ENCODE data around the gene CD151. TPM values are rescaled to one million over a fixed set of nuclear protein-coding genes. Genes with fewer than 3 reads are reported as not detected.

CD151 gene
- polyA plus RNA-seq, 4 donors: 187 to 359 (median 284) TPM

GRCh38 chr11:862696-863022 is 29.9 kb downstream of the CD151 start:
- FAIRE-seq (no peak), DNase-seq (no peak)
- H3K9me3 ChIP-seq (ENCODE audit: control insufficient read depth in 2 of 2, insufficient read depth in 1 of 2, low read depth in 1 of 2, low read length in 1 of 2): no peaks in the 10 kb centered on the region
- WGBS, 3 donors: 35 to 64% (median 62%) methylated on average over 12 of the region's 12 CpGs
- peak overlapping the region in 1 of 3 donors; percentile 18 for H3K4me3 ChIP-seq (ENCODE audit: low read depth in 1 of 3, low read length in 3 of 3)
- peaks cover 0 to 42% (median 0%) of the 10 kb centered on the region in 3 donors for H3K36me3 ChIP-seq (ENCODE audit: control insufficient read depth in 3 of 3, insufficient read depth in 2 of 3, low read depth in 1 of 3, low read length in 3 of 3)
- peaks cover 0 to 39% (median 0%) of the 10 kb centered on the region in 3 donors for H3K4me1 ChIP-seq (ENCODE audit: control insufficient read depth in 3 of 3, insufficient read depth in 2 of 3, low read depth in 1 of 3, low read length in 2 of 3)
- H3K27me3 ChIP-seq (ENCODE audit: control insufficient read depth in 3 of 3, insufficient read depth in 3 of 3, low read length in 3 of 3): peaks cover 0 to 14% (median 0%) of the 10 kb centered on the region in 3 donors
- peak overlapping the region in 1 of 3 donors; percentile 41 for H3K27ac ChIP-seq (ENCODE audit: low read depth in 1 of 3, low read length in 2 of 3)

- peak in 1 of 2 donors; percentile 75 for DNase-seq
- Histone ChIP-seq H3K4me1 (ENCODE audit: control insufficient read depth in 3 of 3, insufficient read depth in 2 of 3, low read depth in 1 of 3, low read length in 2 of 3) (peaks cover 0 to 39% (median 0%) of the 10 kb centered on the region in 3 donors), H3K27ac (ENCODE audit: low read depth in 1 of 3, low read length in 2 of 3) (peak overlapping the region in 1 of 3 donors; percentile 41), H3K9me3 (ENCODE audit: control insufficient read depth in 2 of 2, insufficient read depth in 1 of 2, low read depth in 1 of 2, low read length in 1 of 2) (no peaks in the 10 kb centered on the region), H3K27me3 (ENCODE audit: control insufficient read depth in 3 of 3, insufficient read depth in 3 of 3, low read length in 3 of 3) (peaks cover 0 to 14% (median 0%) of the 10 kb centered on the region in 3 donors), H3K36me3 (ENCODE audit: control insufficient read depth in 3 of 3, insufficient read depth in 2 of 3, low read depth in 1 of 3, low read length in 3 of 3) (peaks cover 0 to 48% (median 0%) of the 10 kb centered on the region in 3 donors), H3K4me3 (ENCODE audit: low read depth in 1 of 3, low read length in 3 of 3) (peak overlapping the region in 1 of 3 donors; percentile 18)
- WGBS, 3 donors: 29 to 67% (median 37%) methylated on average over 23 to 24 of the region's 24 CpGs
- FAIRE-seq: no peak
Measured at GRCh38 chr11:863023-863909, 30.5 kb downstream of the CD151 start.

GRCh38 chr11:863910-864827 is 31.4 kb downstream of the CD151 start:
- peaks cover 0 to 14% (median 0%) of the 10 kb centered on the region in 3 donors for H3K27me3 ChIP-seq (ENCODE audit: control insufficient read depth in 3 of 3, insufficient read depth in 3 of 3, low read length in 3 of 3)
- H3K4me3 ChIP-seq (ENCODE audit: low read depth in 1 of 3, low read length in 3 of 3): no peak overlapping the region
- WGBS, 3 donors: 27 to 79% (median 50%) methylated on average over 31 of the region's 31 CpGs
- no peaks in the 10 kb centered on the region for H3K9me3 ChIP-seq (ENCODE audit: control insufficient read depth in 2 of 2, insufficient read depth in 1 of 2, low read depth in 1 of 2, low read length in 1 of 2)
- peak overlapping the region in 1 of 3 donors; percentile 41 for H3K27ac ChIP-seq (ENCODE audit: low read depth in 1 of 3, low read length in 2 of 3)
- FAIRE-seq (no peak), DNase-seq (no peak)
- peaks cover 0 to 57% (median 0%) of the 10 kb centered on the region in 3 donors for H3K36me3 ChIP-seq (ENCODE audit: control insufficient read depth in 3 of 3, insufficient read depth in 2 of 3, low read depth in 1 of 3, low read length in 3 of 3)
- H3K4me1 ChIP-seq (ENCODE audit: control insufficient read depth in 3 of 3, insufficient read depth in 2 of 3, low read depth in 1 of 3, low read length in 2 of 3): peaks cover 0 to 39% (median 0%) of the 10 kb centered on the region in 3 donors

GRCh38 chr11:864898-865297 is 32.1 kb downstream of the CD151 start:
- Histone ChIP-seq H3K4me1 (ENCODE audit: control insufficient read depth in 3 of 3, insufficient read depth in 2 of 3, low read depth in 1 of 3, low read length in 2 of 3) (peaks cover 0 to 33% (median 0%) of the 10 kb centered on the region in 3 donors), H3K4me3 (ENCODE audit: low read depth in 1 of 3, low read length in 3 of 3) (no peak overlapping the region), H3K27ac (ENCODE audit: low read depth in 1 of 3, low read length in 2 of 3) (no peak overlapping the region), H3K9me3 (ENCODE audit: control insufficient read depth in 2 of 2, insufficient read depth in 1 of 2, low read depth in 1 of 2, low read length in 1 of 2) (no peaks in the 10 kb centered on the region), H3K27me3 (ENCODE audit: control insufficient read depth in 3 of 3, insufficient read depth in 3 of 3, low read length in 3 of 3) (peaks cover 0 to 12% (median 0%) of the 10 kb centered on the region in 3 donors), H3K36me3 (ENCODE audit: control insufficient read depth in 3 of 3, insufficient read depth in 2 of 3, low read depth in 1 of 3, low read length in 3 of 3) (peaks cover 0 to 64% (median 0%) of the 10 kb centered on the region in 3 donors)
- FAIRE-seq (no peak), DNase-seq (no peak)
- 44 to 82% (median 61%) methylated on average over 9 to 11 of the region's 11 CpGs for WGBS, 3 donors

GRCh38 chr11:865462-866430 is 33.0 kb downstream of the CD151 start:
- Histone ChIP-seq H3K4me3 (ENCODE audit: low read depth in 1 of 3, low read length in 3 of 3) (no peak overlapping the region), H3K4me1 (ENCODE audit: control insufficient read depth in 3 of 3, insufficient read depth in 2 of 3, low read depth in 1 of 3, low read length in 2 of 3) (peaks cover 0 to 26% (median 0%) of the 10 kb centered on the region in 3 donors), H3K9me3 (ENCODE audit: control insufficient read depth in 2 of 2, insufficient read depth in 1 of 2, low read depth in 1 of 2, low read length in 1 of 2) (no peaks in the 10 kb centered on the region), H3K27me3 (ENCODE audit: control insufficient read depth in 3 of 3, insufficient read depth in 3 of 3, low read length in 3 of 3) (peaks cover 0 to 10% (median 0%) of the 10 kb centered on the region in 3 donors), H3K36me3 (ENCODE audit: control insufficient read depth in 3 of 3, insufficient read depth in 2 of 3, low read depth in 1 of 3, low read length in 3 of 3) (peaks cover 0 to 65% (median 0%) of the 10 kb centered on the region in 3 donors), H3K27ac (ENCODE audit: low read depth in 1 of 3, low read length in 2 of 3) (no peak overlapping the region)
- WGBS, 3 donors: 34 to 74% (median 49%) methylated on average over 37 to 41 of the region's 41 CpGs
- DNase-seq (no peak), FAIRE-seq (no peak)

- Histone ChIP-seq H3K27ac (ENCODE audit: low read depth in 1 of 3, low read length in 2 of 3) (no peak overlapping the region), H3K4me1 (ENCODE audit: control insufficient read depth in 3 of 3, insufficient read depth in 2 of 3, low read depth in 1 of 3, low read length in 2 of 3) (peaks cover 0 to 26% (median 0%) of the 10 kb centered on the region in 3 donors), H3K4me3 (ENCODE audit: low read depth in 1 of 3, low read length in 3 of 3) (no peak overlapping the region), H3K27me3 (ENCODE audit: control insufficient read depth in 3 of 3, insufficient read depth in 3 of 3, low read length in 3 of 3) (peaks cover 0 to 5% (median 0%) of the 10 kb centered on the region in 3 donors), H3K36me3 (ENCODE audit: control insufficient read depth in 3 of 3, insufficient read depth in 2 of 3, low read depth in 1 of 3, low read length in 3 of 3) (peaks cover 0 to 66% (median 0%) of the 10 kb centered on the region in 3 donors), H3K9me3 (ENCODE audit: control insufficient read depth in 2 of 2, insufficient read depth in 1 of 2, low read depth in 1 of 2, low read length in 1 of 2) (no peaks in the 10 kb centered on the region)
- FAIRE-seq (no peak), DNase-seq (no peak)
- 75 to 85% (median 84%) methylated on average over 5 to 14 of the region's 14 CpGs for WGBS, 3 donors
Measured at GRCh38 chr11:866481-866880, 33.7 kb downstream of the CD151 start.

- no peak for DNase-seq
- 82 to 89% (median 84%) methylated on average over 8 of the region's 8 CpGs for WGBS, 3 donors
- Histone ChIP-seq H3K36me3 (ENCODE audit: control insufficient read depth in 3 of 3, insufficient read depth in 2 of 3, low read depth in 1 of 3, low read length in 3 of 3) (peaks cover 0 to 70% (median 0%) of the 10 kb centered on the region in 3 donors), H3K4me1 (ENCODE audit: control insufficient read depth in 3 of 3, insufficient read depth in 2 of 3, low read depth in 1 of 3, low read length in 2 of 3) (peaks cover 0 to 12% (median 0%) of the 10 kb centered on the region in 3 donors), H3K4me3 (ENCODE audit: low read depth in 1 of 3, low read length in 3 of 3) (no peak overlapping the region), H3K9me3 (ENCODE audit: control insufficient read depth in 2 of 2, insufficient read depth in 1 of 2, low read depth in 1 of 2, low read length in 1 of 2) (no peaks in the 10 kb centered on the region), H3K27ac (ENCODE audit: low read depth in 1 of 3, low read length in 2 of 3) (no peak overlapping the region), H3K27me3 (ENCODE audit: control insufficient read depth in 3 of 3, insufficient read depth in 3 of 3, low read length in 3 of 3) (no peaks in the 10 kb centered on the region)
- FAIRE-seq: no peak
Measured at GRCh38 chr11:867856-868358, 35.2 kb downstream of the CD151 start.
